GM21515 (cell line): ENCODE results near the gene PROSER3.
A peak's percentile ranks its signal among the peaks of the same experiment; 100 is the strongest.

Source experiments
- ATAC-seq: cut with Tn5 transposase; IDR thresholded peaks from one replicate; pipeline ENCODE4 v1.9.1; 2021; ENCODE audit not compliant: unreplicated experiment

The PROSER3 gene

DNA sequence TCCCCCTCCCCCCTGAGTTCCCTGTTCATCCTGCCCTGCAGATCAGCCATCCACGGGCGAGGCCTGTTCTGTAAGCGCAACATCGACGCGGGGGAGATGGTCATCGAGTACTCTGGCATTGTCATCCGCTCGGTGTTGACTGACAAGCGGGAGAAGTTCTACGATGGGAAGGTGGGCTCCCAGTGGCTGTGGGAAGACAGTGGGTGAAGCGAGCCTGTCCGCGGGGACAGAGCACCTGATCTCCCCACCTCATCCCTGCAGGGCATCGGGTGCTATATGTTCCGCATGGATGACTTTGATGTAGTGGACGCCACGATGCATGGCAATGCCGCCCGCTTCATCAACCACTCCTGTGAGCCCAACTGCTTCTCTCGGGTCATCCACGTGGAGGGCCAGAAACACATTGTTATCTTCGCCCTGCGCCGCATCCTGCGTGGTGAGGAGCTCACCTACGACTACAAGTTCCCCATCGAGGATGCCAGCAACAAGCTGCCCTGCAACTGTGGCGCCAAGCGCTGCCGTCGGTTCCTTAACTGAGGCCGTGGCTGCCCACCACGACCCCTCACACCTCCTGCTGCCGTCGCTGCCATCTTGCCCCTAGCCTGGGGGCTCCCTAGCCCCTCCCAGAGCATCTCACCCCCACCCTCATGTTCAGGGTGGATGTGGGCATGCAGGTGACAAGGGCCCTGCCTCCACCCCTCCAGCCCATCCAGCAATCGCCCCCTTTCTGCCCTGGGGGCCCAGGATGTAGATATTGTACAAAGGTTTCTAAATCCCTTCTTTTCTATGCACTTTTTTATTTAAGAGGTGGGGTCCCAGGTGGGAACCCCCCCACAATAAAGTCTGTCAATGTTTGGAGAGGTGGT is 19.7 kb upstream of the PROSER3 start:
- ATAC-seq, result no peak

DNA sequence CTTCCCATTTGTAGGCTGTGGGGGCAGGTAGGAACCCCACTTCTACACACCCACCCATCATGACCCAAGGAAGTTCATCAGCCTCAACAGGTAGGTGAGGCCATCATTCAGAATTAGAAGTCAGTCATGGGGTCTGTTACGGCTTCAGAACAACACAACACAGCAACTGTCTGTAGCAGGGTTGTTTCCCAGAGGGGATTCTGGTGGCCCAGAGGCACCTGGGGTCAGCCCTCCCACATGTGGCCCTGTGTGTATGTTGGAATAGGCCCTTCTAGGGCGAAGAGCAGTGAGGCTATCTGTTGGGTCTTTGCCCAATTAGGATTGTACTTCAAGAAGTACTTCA is 19.1 kb upstream of the PROSER3 start:
- ATAC-seq, result no peak

- ATAC-seq, result no peak
Measured at GRCh38 chr19:35739275-35740107, 18.5 kb upstream of the PROSER3 start.

DNA sequence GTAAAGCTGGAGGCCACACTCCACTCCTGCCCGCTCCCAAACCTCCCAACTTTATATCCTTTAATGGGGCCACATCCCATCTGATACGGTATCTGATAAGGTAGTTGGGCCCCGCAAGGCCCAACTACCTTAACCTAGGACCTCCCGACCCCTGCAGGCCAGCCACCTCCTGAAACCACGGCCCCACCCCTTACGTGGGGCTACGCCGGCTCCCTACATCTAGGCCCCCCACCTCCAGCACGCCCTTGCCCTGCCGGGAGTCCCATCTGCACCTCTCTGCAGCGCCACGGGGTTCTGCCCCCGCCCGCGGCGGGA is 17.9 kb upstream of the PROSER3 start:
- peak; percentile 19 for ATAC-seq

- peak; percentile 41 for ATAC-seq
Measured at GRCh38 chr19:35740423-35741202, 17.4 kb upstream of the PROSER3 start.

DNA sequence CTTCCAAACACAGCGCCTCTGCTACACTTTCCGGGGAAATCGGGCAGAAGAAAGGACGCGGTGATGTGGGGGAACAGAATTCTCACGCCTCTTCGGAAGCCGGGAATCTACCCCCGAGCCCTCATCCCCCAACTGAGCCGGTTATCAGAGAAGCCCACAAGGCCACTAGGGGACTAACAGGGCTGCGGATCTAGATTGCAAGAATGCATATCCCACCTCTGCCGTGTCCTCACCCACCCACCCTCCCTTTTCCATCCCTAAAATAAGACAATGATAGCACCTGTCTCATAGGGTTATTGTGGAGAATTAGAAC is 16.8 kb upstream of the PROSER3 start:
- ATAC-seq, result no peak

DNA sequence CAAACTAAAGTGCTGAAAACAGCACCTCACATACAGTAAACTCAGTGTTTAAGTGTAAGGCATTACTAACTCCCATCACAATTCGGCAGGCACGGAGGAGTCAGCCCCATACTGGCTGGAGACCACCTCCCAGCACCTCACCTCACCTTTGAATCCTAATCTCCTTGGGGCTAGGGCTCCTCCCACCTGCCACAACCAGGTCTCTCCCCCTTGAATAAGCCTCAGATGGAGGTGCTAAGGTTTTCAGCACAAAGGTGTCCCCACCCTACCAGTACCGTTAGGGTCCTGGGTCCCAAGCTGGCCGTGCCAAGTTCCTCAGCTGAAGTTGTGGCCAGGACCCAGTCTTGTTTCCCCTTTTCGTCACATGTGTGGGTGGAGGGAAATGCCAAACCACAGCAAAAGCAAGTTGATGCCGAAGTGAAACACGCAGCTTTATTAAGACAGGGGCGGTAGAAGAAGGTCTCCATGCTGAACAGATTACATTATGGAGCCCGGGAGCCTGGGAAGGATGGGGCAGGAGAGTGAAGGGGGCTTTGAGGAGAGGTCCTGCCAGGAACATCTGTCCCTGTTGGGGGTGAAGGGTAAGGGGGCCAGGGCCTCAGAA is 15.8 kb upstream of the PROSER3 start, which contains the start of gene IGFLR1:
IGFLR1 (minus strand) TSS at position 332 of the 604 bp plus-strand sequence. CDS start 1,272 bp downstream, outside the sequence.
- ATAC-seq, result no peak

GRCh38 chr19:35743640-35744429 is 14.1 kb upstream of the PROSER3 start:
- no peak for ATAC-seq

DNA sequence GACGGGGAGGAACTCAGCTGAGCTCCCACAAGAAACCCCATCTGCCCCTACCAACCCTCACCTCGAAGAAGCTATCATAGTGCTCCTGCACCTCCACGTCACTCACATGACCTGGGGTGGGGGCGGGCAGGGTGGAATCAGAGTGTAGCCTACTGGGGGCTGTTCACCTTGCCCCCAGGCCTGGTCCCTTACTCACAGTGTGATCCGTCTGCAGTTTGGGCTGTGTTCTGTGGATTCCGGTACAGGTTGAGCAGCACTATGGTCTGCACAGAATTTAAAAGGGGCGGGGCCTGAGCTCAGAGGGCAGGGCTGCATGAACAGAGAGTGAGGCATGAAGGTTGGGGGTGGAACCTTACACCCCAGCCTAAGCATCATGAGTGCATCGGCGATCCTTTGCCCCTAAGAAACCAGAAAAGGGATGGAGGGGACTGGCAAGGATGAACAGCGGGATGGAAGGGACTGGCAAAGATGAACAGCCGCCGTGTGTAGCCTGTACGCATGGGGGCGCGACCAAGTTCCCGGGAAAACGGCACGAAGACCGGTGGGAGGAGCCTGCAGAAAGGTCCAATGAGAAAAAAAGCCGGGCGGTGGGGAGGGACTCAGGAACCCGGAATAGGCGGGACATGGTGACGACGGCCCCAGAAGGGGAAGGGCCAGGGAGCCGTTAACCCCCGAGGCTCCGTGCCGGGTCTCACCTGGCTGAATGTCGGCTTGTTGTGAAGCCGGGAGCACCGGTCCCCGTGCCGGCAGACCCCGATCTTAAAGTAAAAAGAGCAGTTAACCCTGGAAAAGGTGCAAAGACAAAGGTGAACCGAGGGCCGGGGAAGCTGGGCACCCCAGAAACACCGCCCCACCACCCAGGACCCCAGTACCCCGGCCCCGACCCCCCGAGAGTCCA is 13.3 kb upstream of the PROSER3 start:
- ATAC-seq, result peak; percentile 27

DNA sequence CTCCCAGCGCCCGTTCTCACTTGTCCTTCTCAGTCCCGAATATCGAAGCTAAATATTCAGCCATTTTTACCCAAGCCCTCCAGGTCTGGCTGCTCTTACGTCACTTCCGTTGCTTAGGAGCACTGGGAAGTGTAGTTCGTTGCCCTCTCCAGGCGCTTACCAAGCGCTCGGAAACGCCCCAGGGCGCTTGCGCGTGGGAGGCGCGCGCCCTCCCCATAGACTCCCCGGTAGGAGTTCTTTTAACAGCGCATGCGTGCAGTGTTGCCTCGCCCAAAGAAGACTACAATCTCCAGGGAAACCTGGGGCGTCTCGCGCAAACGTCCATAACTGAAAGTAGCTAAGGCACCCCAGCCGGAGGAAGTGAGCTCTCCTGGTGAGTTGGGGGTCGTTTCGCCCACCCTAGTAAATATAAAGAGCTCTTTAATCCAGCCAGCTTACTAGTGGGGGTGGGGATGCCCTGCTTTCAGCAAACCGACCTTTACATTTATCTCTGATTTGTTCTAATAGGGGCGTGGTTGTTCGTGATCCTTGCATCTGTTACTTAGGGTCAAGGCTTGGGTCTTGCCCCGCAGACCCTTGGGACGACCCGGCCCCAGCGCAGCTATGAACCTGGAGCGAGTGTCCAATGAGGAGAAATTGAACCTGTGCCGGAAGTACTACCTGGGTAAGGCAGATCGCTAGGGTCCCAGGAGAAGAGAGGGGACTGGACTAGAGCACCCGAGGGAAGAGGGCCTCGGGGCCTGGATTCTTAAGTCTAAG is 12.5 kb upstream of the PROSER3 start, which contains the start of the genes PSENEN and U2AF1L4:
PSENEN (plus strand) TSS at position 324 of the 759 bp plus-strand sequence; CDS start at position 604, 280 bp downstream.
U2AF1L4 (minus strand) TSS at position 91 of the 759 bp plus-strand sequence; CDS start at position 64, 27 bp downstream.
- ATAC-seq, result peak; percentile 40

DNA sequence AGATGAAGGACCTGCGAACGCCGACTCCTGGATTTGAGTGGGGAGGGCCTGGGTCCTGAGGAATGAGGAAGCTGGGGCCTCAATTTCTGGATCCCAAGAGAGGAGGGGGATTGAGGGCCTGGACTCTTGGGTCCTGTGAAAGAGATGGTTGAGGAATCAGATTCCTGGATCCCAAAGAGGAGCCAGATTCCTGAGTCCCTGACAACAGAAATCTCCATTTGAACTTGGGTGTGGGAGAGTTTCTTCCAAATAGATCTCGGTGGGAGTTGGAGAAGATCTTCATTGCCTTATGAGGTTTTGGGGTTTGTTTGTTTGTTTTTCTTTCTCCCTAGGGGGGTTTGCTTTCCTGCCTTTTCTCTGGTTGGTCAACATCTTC is 11.9 kb upstream of the PROSER3 start:
- no peak for ATAC-seq

- no peak for ATAC-seq
Measured at GRCh38 chr19:35746531-35746930, 11.4 kb upstream of the PROSER3 start.

DNA sequence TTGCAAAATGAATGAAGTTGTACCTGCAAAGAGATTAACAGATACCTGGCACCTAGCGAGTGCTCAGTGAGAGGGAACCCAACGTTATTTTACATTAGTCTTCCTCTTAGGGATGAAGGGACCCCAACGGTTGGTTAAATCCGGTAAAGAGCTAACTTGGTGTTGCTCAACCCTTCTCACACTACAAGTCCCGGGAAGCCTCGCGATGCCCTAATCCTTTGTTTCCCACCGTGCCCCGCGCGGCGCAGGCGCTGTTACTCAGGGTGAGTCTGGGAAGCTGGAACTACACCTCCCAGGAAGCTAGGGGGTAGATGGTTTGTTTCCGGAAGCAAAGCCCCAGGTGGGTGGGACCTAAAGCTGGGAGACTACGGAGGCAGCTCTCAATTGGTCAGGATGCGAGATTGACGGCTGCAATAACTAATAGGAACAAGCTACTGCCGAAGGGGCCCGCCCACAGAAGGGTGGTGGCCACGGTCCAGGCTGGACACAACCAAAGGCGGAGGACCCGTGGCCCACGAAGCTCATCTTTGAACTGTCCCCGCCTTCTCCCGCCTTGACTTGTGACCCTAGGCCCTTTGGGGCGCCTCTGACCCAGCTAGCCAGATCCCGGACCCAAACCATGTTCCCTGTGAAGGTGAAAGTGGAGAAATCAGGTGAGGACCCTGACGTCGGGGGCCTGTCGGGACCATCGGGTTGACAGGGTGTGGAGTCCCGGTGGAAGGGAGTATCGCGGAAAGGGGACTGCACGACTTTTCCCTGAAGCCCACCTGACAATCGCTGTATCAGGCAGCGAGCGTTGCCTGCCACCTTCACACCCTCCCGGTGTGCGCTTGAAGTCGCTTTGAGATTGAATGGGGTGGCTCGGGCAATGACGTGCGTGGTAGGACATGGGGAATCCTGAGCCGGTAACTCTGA is 9.6 kb upstream of the PROSER3 start, which contains the start of gene LIN37:
LIN37 (plus strand) TSS at position 471 of the 915 bp plus-strand sequence; CDS start at position 620, 149 bp downstream.
- peak; percentile 59 for ATAC-seq

GRCh38 chr19:35750167-35750566 is 7.8 kb upstream of the PROSER3 start:
- ATAC-seq, result no peak

- ATAC-seq, result no peak
Measured at GRCh38 chr19:35751839-35752745, 5.9 kb upstream of the PROSER3 start.

DNA sequence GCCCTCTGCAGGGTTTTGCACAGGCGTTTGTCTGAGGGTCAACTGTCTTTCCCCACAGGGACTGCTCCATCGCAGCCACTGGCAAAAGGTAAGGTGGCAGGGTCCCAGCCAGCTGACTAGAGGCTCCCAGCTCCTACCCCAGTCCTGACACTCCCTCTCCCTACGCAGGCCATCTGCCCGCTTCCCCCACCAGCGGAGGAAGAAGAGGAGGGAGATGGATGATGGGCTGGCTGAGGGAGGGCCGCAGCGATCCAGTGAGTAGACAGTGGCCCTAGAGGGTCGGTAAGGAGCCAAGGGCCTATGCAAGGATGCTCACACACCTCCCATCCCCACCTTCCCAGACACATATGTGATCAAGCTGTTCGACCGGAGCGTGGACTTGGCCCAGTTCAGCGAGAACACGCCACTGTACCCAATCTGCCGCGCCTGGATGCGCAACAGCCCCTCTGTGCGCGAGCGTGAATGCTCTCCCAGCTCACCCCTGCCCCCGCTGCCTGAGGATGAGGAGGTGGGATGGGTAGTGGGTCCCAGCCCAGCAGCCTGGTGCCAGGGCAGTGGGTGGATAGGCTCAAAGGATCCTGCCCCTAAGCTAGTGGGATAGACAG is 5.1 kb upstream of the PROSER3 start:
- no peak for ATAC-seq
